ENCODE data around the gene RAPGEF2.

- TF ChIP-seq CTCF (IDR thresholded peaks at IDR 0.05 in 2 of 3, conservative IDR thresholded peaks at IDR 0.05 in 1 of 3; ENCODE audit: insufficient read depth in 2 of 3, low read depth in 1 of 3, low read length in 3 of 3) (no peak), HNRNPL (IDR thresholded peaks at IDR 0.05; ENCODE audit: low read depth, low read length) (no peak), USF1 (CRISPR knock-in tag; IDR thresholded peaks at IDR 0.05) (no peak)
- TF ChIP-seq, protein P1, sequence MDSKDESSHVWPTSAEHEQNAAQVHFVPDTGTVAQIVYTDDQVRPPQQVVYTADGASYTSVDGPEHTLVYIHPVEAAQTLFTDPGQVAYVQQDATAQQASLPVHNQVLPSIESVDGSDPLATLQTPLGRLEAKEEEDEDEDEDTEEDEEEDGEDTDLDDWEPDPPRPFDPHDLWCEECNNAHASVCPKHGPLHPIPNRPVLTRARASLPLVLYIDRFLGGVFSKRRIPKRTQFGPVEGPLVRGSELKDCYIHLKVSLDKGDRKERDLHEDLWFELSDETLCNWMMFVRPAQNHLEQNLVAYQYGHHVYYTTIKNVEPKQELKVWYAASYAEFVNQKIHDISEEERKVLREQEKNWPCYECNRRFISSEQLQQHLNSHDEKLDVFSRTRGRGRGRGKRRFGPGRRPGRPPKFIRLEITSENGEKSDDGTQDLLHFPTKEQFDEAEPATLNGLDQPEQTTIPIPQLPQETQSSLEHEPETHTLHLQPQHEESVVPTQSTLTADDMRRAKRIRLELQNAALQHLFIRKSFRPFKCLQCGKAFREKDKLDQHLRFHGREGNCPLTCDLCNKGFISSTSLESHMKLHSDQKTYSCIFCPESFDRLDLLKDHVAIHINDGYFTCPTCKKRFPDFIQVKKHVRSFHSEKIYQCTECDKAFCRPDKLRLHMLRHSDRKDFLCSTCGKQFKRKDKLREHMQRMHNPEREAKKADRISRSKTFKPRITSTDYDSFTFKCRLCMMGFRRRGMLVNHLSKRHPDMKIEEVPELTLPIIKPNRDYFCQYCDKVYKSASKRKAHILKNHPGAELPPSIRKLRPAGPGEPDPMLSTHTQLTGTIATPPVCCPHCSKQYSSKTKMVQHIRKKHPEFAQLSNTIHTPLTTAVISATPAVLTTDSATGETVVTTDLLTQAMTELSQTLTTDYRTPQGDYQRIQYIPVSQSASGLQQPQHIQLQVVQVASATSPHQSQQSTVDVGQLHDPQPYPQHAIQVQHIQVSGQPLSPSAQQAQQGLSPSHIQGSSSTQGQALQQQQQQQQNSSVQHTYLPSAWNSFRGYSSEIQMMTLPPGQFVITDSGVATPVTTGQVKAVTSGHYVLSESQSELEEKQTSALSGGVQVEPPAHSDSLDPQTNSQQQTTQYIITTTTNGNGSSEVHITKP (IDR thresholded peaks at IDR 0.05; ENCODE audit: partially characterized antibody): no peak
Observed at GRCh38 chr4:159369256-159369655, 266.4 kb downstream of the RAPGEF2 start.
